Neuronal stem cell (in vitro differentiated cells): ENCODE results near the gene HMX3.

Source experiments
- DNase-seq: peaks from one replicate; pipeline ENCODE4 v3.0.0-alpha.2; 2013; ENCODE audit warnings: low spot score
- H2AFZ ChIP-seq: one replicate; pipeline ENCODE4 v1.6.1; 2013; ENCODE audit warnings: mild to moderate bottlenecking, low read length, inconsistent platforms
- H2AK5ac ChIP-seq: 2 replicates; pipeline ENCODE4 v1.6.1; 2013; ENCODE audit warnings: low read depth, mild to moderate bottlenecking, inconsistent platforms, low read length, moderate library complexity, mixed read lengths
- H2BK120ac ChIP-seq: 2 replicates; pipeline ENCODE4 v1.6.1; 2013; ENCODE audit warnings: low read depth, mild to moderate bottlenecking, inconsistent platforms, low read length, moderate library complexity, mixed read lengths
- H2BK12ac ChIP-seq: one replicate; pipeline ENCODE4 v1.6.1; 2013; ENCODE audit warnings: low read length, inconsistent platforms
- H2BK15ac ChIP-seq: 2 replicates; pipeline ENCODE4 v1.6.1; 2013; ENCODE audit warnings: mild to moderate bottlenecking, low read length, inconsistent platforms, mixed read lengths
- H2BK5ac ChIP-seq: one replicate; pipeline ENCODE4 v1.6.1; 2013; ENCODE audit warnings: inconsistent platforms, mild to moderate bottlenecking, low read length, moderate library complexity
- H3K14ac ChIP-seq: one replicate; pipeline ENCODE4 v1.6.1; 2013; ENCODE audit warnings: low read length, inconsistent platforms
- H3K18ac ChIP-seq: 2 replicates; pipeline ENCODE4 v1.6.1; 2013; ENCODE audit warnings: low read length, inconsistent platforms
- H3K23ac ChIP-seq: 2 replicates; pipeline ENCODE4 v1.6.1; 2013; ENCODE audit warnings: low read depth, mild to moderate bottlenecking, mixed read lengths, low read length, inconsistent platforms; ENCODE audit not compliant: poor library complexity
- H3K27ac ChIP-seq: replicated peaks from 3 replicates; pipeline ENCODE4 v1.5.1; 2013; ENCODE audit warnings: low read length, inconsistent platforms
- H3K27me3 ChIP-seq, 3 experiments: 2 replicates each; pipeline ENCODE4 v1.6.1; 2013; ENCODE audit warnings: low read length in 3 of 3, mild to moderate bottlenecking in 2 of 3, inconsistent platforms in 1 of 3, low read depth in 1 of 3, mixed read lengths in 1 of 3, moderate library complexity in 1 of 3; ENCODE audit not compliant: control insufficient read depth in 3 of 3, insufficient read depth in 3 of 3
- H3K36me3 ChIP-seq, 2 donors: replicated peaks in 1 of 2; 2 replicates each; pipeline ENCODE4 v1.6.1; 2013; ENCODE audit warnings: low read length in 2 of 2; ENCODE audit not compliant: control insufficient read depth in 2 of 2, insufficient read depth in 2 of 2
- H3K4ac ChIP-seq: 2 replicates; pipeline ENCODE4 v1.6.1; 2013; ENCODE audit warnings: inconsistent platforms, mild to moderate bottlenecking, low read length, moderate library complexity
- H3K4me1 ChIP-seq, 2 donors: 1 replicate in 1 of 2; 2 replicates in 1 of 2; pipeline ENCODE4 v1.6.1; 2013; ENCODE audit warnings: low read length in 2 of 2, low read depth in 1 of 2; ENCODE audit not compliant: control insufficient read depth in 2 of 2, insufficient read depth in 1 of 2
- H3K4me2 ChIP-seq: one replicate; pipeline ENCODE4 v1.6.1; 2013; ENCODE audit warnings: mild to moderate bottlenecking, low read length, inconsistent platforms; ENCODE audit not compliant: insufficient read depth, poor library complexity, severe bottlenecking
- H3K4me3 ChIP-seq, 2 donors: 2 replicates each; pipeline ENCODE4 v1.5.1; 2013; ENCODE audit warnings: low read length in 2 of 2, mild to moderate bottlenecking in 2 of 2, inconsistent platforms in 1 of 2, moderate library complexity in 1 of 2
- H3K79me1 ChIP-seq: one replicate; pipeline ENCODE4 v1.6.1; 2013; ENCODE audit warnings: low read depth, mild to moderate bottlenecking, inconsistent platforms, low read length, moderate library complexity
- H3K9ac ChIP-seq: one replicate; pipeline ENCODE4 v1.6.1; 2013; ENCODE audit warnings: mild to moderate bottlenecking, low read depth, low read length, inconsistent platforms; ENCODE audit not compliant: poor library complexity
- H3K9me3 ChIP-seq, 2 donors: replicated peaks in 1 of 2; 2 replicates each; pipeline versions ENCODE3 to v1.6.1; 2013; ENCODE audit warnings: low read length in 2 of 2, mild to moderate bottlenecking in 2 of 2, inconsistent platforms in 1 of 2, low read depth in 1 of 2, mixed read lengths in 1 of 2, moderate library complexity in 1 of 2; ENCODE audit not compliant: control insufficient read depth in 2 of 2, insufficient read depth in 1 of 2
- H4K8ac ChIP-seq: one replicate; pipeline ENCODE4 v1.6.1; 2013; ENCODE audit warnings: low read depth, mild to moderate bottlenecking, inconsistent platforms, low read length, moderate library complexity
- H4K91ac ChIP-seq: one replicate; pipeline ENCODE4 v1.6.1; 2013; ENCODE audit warnings: low read length, low read depth, mild to moderate bottlenecking, inconsistent platforms; ENCODE audit not compliant: poor library complexity
- WGBS, 2 donors: extraction: QIAGEN DNeasy Blood & Tissue Kit; methylation state at CpG; one replicate each; pipeline ENCODE4 v1.1.7; 2013; ENCODE audit warnings: missing lambda C conversion rate in 2 of 2, mixed read lengths in 1 of 2; ENCODE audit not compliant: insufficient read length in 2 of 2, insufficient replicate concordance in 1 of 2; ENCODE audit errors: extremely low coverage in 2 of 2; 5-methylcytosine and 5-hydroxymethylcytosine counted together

Gene HMX3

DNA sequence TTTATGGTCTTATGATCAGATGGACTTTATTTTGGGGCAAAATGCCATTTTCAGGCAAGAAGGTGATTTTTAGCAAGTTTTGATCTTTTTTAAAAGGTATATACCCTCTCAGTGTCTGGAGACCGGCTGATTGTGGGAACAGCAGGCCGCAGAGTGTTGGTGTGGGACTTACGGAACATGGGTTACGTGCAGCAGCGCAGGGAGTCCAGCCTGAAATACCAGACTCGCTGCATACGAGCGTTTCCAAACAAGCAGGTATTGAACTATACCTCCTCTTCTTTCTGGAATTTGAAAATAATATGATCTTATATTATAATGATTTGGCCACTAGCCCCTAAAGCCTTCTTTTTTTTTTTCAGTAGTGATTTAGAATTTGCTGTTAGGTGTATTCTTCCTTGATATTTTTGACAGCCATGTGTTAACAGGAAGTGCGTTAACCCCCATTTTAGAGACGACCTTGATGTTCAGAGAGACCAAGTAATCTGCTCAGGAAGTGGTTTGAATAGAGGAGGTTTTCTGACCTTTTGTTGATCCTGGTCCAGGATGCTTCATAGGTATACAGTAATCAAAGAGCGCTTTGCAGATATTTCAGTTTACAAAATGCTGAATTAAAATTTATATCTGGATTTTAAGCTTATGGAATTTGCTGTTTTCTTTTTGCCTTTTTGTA is 24.7 kb downstream of the HMX3 start:
- H3K4me3 ChIP-seq: no peak overlapping the region
- WGBS, 2 donors: no CpG with 5 or more reads among the region's 11 CpGs
- H3K27ac ChIP-seq: no peak overlapping the region
- peaks cover 0 to 7% of the 10 kb centered on the region in 2 donors for H3K4me1 ChIP-seq
- H4K8ac ChIP-seq: no peak overlapping the region
- no peak overlapping the region for H2BK12ac ChIP-seq
- no peak overlapping the region for H4K91ac ChIP-seq
- H3K36me3 ChIP-seq: peaks cover 29 to 100% of the 10 kb centered on the region in 2 donors
- H2AK5ac ChIP-seq: no peak overlapping the region
- no peaks in the 10 kb centered on the region for H3K27me3 ChIP-seq
- no peak overlapping the region for H3K4ac ChIP-seq
- H3K9me3 ChIP-seq: no peaks in the 10 kb centered on the region
- no peak for DNase-seq
- H3K18ac ChIP-seq: no peak overlapping the region
- no peak overlapping the region for H3K14ac ChIP-seq
- no peak overlapping the region for H3K9ac ChIP-seq
- H2AFZ ChIP-seq: no peak overlapping the region
- H3K23ac ChIP-seq: no peak overlapping the region
- peaks cover 1% of the 10 kb centered on the region for H3K79me1 ChIP-seq
- no peak overlapping the region for H2BK15ac ChIP-seq
- no peak overlapping the region for H2BK5ac ChIP-seq
- no peak overlapping the region for H2BK120ac ChIP-seq
- no peak overlapping the region for H3K4me2 ChIP-seq

DNA sequence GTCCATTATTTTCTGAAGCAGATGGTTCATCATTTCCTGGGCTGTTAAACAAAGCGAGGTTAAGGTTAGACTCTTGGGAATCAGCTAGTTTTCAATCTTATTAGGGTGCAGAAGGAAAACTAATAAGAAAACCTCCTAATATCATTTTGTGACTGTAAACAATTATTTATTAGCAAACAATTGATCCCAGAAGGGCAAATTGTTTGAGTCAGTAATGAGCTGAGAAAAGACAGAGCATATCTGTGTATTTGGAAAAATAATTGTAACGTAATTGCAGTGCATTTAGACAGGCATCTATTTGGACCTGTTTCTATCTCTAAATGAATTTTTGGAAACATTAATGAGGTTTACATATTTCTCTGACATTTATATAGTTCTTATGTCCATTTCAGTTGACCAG is 28.5 kb downstream of the HMX3 start:
- H3K4me1 ChIP-seq: no peaks in the 10 kb centered on the region
- no peak overlapping the region for H3K27ac ChIP-seq
- no CpG with 5 or more reads among the region's 2 CpGs for WGBS, 2 donors
- H3K4me2 ChIP-seq: no peak overlapping the region
- peaks cover 32 to 100% of the 10 kb centered on the region in 2 donors for H3K36me3 ChIP-seq
- H3K4ac ChIP-seq: no peak overlapping the region
- no peak overlapping the region for H3K9ac ChIP-seq
- H2AFZ ChIP-seq: no peak overlapping the region
- no peak overlapping the region for H4K91ac ChIP-seq
- H2BK15ac ChIP-seq: no peak overlapping the region
- no peak overlapping the region for H4K8ac ChIP-seq
- H2BK5ac ChIP-seq: no peak overlapping the region
- DNase-seq: no peak
- no peak overlapping the region for H3K4me3 ChIP-seq
- H3K18ac ChIP-seq: no peak overlapping the region
- H3K23ac ChIP-seq: no peak overlapping the region
- peaks cover 2% of the 10 kb centered on the region for H3K79me1 ChIP-seq
- no peak overlapping the region for H2BK12ac ChIP-seq
- no peaks in the 10 kb centered on the region for H3K9me3 ChIP-seq
- H2AK5ac ChIP-seq: no peak overlapping the region
- H3K27me3 ChIP-seq: no peaks in the 10 kb centered on the region
- H3K14ac ChIP-seq: no peak overlapping the region
- H2BK120ac ChIP-seq: no peak overlapping the region

DNA sequence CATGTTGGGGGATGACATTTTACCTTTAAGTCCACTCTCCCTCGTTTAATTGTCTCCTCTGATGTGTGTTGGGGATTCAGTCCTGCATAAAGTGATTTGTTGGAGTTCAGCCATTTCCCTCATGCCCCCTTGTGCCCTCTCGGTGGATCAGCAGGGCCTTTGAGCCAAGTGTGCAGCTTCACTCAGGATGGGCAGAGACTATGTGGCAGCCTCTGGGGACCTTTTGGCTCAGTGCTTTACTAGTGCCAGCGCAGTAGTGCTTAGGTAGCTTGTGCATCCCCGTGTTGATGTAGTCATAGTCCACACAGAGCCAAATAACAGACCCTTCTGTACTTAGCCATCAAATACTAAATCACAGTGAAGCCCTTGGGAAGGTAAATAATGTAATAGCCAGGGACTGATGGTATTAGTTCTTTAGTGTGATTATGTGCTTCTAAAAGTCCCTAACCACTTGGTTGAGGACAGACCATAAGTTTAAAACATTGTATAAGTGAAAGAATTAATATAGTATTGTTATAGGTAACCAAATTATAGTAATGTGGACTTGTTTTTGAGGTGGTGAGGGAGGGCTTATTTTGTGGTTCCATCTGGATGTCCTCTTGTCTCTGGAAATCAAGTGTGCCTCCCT is 29.8 kb downstream of the HMX3 start:
- Histone ChIP-seq H3K14ac (no peak overlapping the region), H3K4ac (no peak overlapping the region), H3K23ac (no peak overlapping the region), H2BK15ac (no peak overlapping the region), H2BK120ac (no peak overlapping the region), H4K91ac (no peak overlapping the region), H3K4me2 (no peak overlapping the region), H3K4me1 (no peaks in the 10 kb centered on the region), H2BK5ac (no peak overlapping the region), H3K9me3 (no peaks in the 10 kb centered on the region), H3K9ac (peak overlapping the region; percentile 56), H3K27ac (no peak overlapping the region), H3K79me1 (peaks cover 2% of the 10 kb centered on the region), H2AK5ac (no peak overlapping the region), H3K36me3 (peaks cover 34 to 98% of the 10 kb centered on the region in 2 donors), H3K4me3 (no peak overlapping the region), H2BK12ac (no peak overlapping the region), H4K8ac (no peak overlapping the region), H2AFZ (no peak overlapping the region), H3K27me3 (no peaks in the 10 kb centered on the region), H3K18ac (no peak overlapping the region)
- no CpG with 5 or more reads among the region's 4 CpGs for WGBS, 2 donors
- no peak for DNase-seq

DNA sequence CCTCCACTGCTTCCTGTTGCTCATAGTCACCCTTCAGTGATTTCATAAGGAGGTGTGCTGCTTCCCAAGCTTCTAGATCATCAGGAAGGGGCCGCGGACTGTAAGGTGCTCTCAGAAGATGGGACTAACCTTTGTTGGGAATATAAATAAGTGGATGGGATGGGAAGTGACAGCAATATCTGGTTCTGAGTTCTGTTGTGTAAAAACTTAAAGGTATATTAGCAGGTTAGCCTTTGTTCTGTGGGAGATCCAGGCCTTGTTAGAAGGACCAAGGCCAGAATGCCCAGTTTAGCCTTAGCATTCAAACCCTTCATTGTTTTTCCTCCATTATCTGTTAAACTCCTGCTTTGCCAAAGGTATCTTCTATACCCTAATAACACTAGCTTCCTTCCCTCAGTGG is 30.8 kb downstream of the HMX3 start:
- Histone ChIP-seq H3K4ac (no peak overlapping the region), H3K36me3 (peaks cover 30 to 97% of the 10 kb centered on the region in 2 donors), H2AFZ (no peak overlapping the region), H3K79me1 (peaks cover 2% of the 10 kb centered on the region), H3K14ac (no peak overlapping the region), H3K4me3 (no peak overlapping the region), H2BK12ac (no peak overlapping the region), H4K8ac (no peak overlapping the region), H3K4me1 (no peaks in the 10 kb centered on the region), H3K9ac (no peak overlapping the region), H3K18ac (no peak overlapping the region), H3K27me3 (no peaks in the 10 kb centered on the region), H4K91ac (no peak overlapping the region), H3K4me2 (no peak overlapping the region), H2BK5ac (no peak overlapping the region), H2BK15ac (no peak overlapping the region), H3K23ac (no peak overlapping the region), H2AK5ac (no peak overlapping the region), H3K27ac (no peak overlapping the region), H2BK120ac (no peak overlapping the region), H3K9me3 (no peaks in the 10 kb centered on the region)
- no peak for DNase-seq
- WGBS, 2 donors: no CpG with 5 or more reads among the region's 2 CpGs
